Measurements from ENCODE around the gene PCNX1. TPM values are rescaled to one million over a fixed set of nuclear protein-coding genes. Genes with fewer than 3 reads are reported as not detected.

Gene PCNX1
- total RNA-seq, 1 donor from 2014 or later = 62.5 TPM

GRCh38 chr14:71036433-71036832 is 129.2 kb downstream of the PCNX1 start:
- Mint-ChIP-seq H3K27ac (ENCODE audit: unreplicated experiment) (no peak overlapping the region), H3K4me1 (ENCODE audit: low read depth, unreplicated experiment) (no peaks in the 10 kb centered on the region), H3K27me3 (ENCODE audit: unreplicated experiment) (no peaks in the 10 kb centered on the region), H3K9me3 (ENCODE audit: unreplicated experiment) (no peaks in the 10 kb centered on the region), H3K36me3 (ENCODE audit: unreplicated experiment) (peaks cover 22% of the 10 kb centered on the region), H3K4me3 (ENCODE audit: unreplicated experiment) (no peak overlapping the region)
- TF ChIP-seq CTCF (IDR thresholded peaks at IDR 0.05; ENCODE audit: partially characterized antibody, unreplicated experiment) = no peak
- DNase-seq = no peak

- Mint-ChIP-seq H3K4me1 (ENCODE audit: low read depth, unreplicated experiment) (no peaks in the 10 kb centered on the region), H3K27me3 (ENCODE audit: unreplicated experiment) (no peaks in the 10 kb centered on the region), H3K36me3 (ENCODE audit: unreplicated experiment) (peaks cover 13% of the 10 kb centered on the region), H3K27ac (ENCODE audit: unreplicated experiment) (no peak overlapping the region), H3K4me3 (ENCODE audit: unreplicated experiment) (no peak overlapping the region), H3K9me3 (ENCODE audit: unreplicated experiment) (peaks cover 1% of the 10 kb centered on the region)
- no peak for DNase-seq
- no peak for TF ChIP-seq CTCF (IDR thresholded peaks at IDR 0.05; ENCODE audit: partially characterized antibody, unreplicated experiment)
These were observed 141.1 kb downstream of the PCNX1 start for GRCh38 chr14:71048393-71048792.

- H3K27ac Mint-ChIP-seq (ENCODE audit: unreplicated experiment) = no peak overlapping the region
- no peak for TF ChIP-seq CTCF (IDR thresholded peaks at IDR 0.05; ENCODE audit: partially characterized antibody, unreplicated experiment)
- H3K9me3 Mint-ChIP-seq (ENCODE audit: unreplicated experiment) = no peaks in the 10 kb centered on the region
- peaks cover 3% of the 10 kb centered on the region for H3K36me3 Mint-ChIP-seq (ENCODE audit: unreplicated experiment)
- H3K4me1 Mint-ChIP-seq (ENCODE audit: low read depth, unreplicated experiment) = no peaks in the 10 kb centered on the region
- no peak overlapping the region for H3K4me3 Mint-ChIP-seq (ENCODE audit: unreplicated experiment)
- DNase-seq = no peak
- H3K27me3 Mint-ChIP-seq (ENCODE audit: unreplicated experiment) = no peaks in the 10 kb centered on the region
These were observed 142.3 kb downstream of the PCNX1 start for GRCh38 chr14:71049435-71050133.

GRCh38 chr14:71050227-71050823 is 143.1 kb downstream of the PCNX1 start:
- Mint-ChIP-seq H3K4me3 (ENCODE audit: unreplicated experiment) (no peak overlapping the region), H3K4me1 (ENCODE audit: low read depth, unreplicated experiment) (no peaks in the 10 kb centered on the region)
- DNase-seq = no peak

More at GRCh38 chr14:71050227-71050823, 143.1 kb downstream of the PCNX1 start:
- TF ChIP-seq CTCF (IDR thresholded peaks at IDR 0.05; ENCODE audit: partially characterized antibody, unreplicated experiment) = peak; percentile 72
- Mint-ChIP-seq H3K27me3 (ENCODE audit: unreplicated experiment) (no peaks in the 10 kb centered on the region), H3K36me3 (ENCODE audit: unreplicated experiment) (no peaks in the 10 kb centered on the region), H3K27ac (ENCODE audit: unreplicated experiment) (no peak overlapping the region), H3K9me3 (ENCODE audit: unreplicated experiment) (no peaks in the 10 kb centered on the region)
